Measurements from ENCODE around the gene AFAP1.

Gene AFAP1

GRCh38 chr4:7892212-7893019 is 47.2 kb downstream of the AFAP1 start:
- no peak for DNase-seq
- H3K4me3 Mint-ChIP-seq, result no peak overlapping the region
- no peak for ATAC-seq (replicated peaks)
- no peak overlapping the region for H3K27ac Mint-ChIP-seq
- H3K36me3 Mint-ChIP-seq, result peaks cover 2 to 4% of the 10 kb centered on the region in 2 donors
- H3K27me3 Mint-ChIP-seq, result peaks cover 18 to 20% of the 10 kb centered on the region in 2 donors
- H3K9me3 Mint-ChIP-seq, result peaks cover 7% of the 10 kb centered on the region in 2 donors
- no peaks in the 10 kb centered on the region for H3K4me1 Mint-ChIP-seq

GRCh38 chr4:7890635-7891393 is 48.8 kb downstream of the AFAP1 start:
- peaks cover 7% of the 10 kb centered on the region in 2 donors for H3K9me3 Mint-ChIP-seq
- H3K27me3 Mint-ChIP-seq, result peaks cover 18 to 21% of the 10 kb centered on the region in 2 donors
- no peak for ATAC-seq (replicated peaks)
- no peak for DNase-seq
- no peaks in the 10 kb centered on the region for H3K4me1 Mint-ChIP-seq
- no peak overlapping the region for H3K4me3 Mint-ChIP-seq
- H3K36me3 Mint-ChIP-seq, result peaks cover 2 to 4% of the 10 kb centered on the region in 2 donors
- no peak overlapping the region for H3K27ac Mint-ChIP-seq

GRCh38 chr4:7887436-7887835 is 52.2 kb downstream of the AFAP1 start:
- DNase-seq, result no peak
- H3K4me1 Mint-ChIP-seq, result no peaks in the 10 kb centered on the region
- ATAC-seq (replicated peaks), result no peak

GRCh38 chr4:7886007-7886973 is 53.4 kb downstream of the AFAP1 start:
- no peak overlapping the region for H3K27ac Mint-ChIP-seq
- DNase-seq (no peak), ATAC-seq (replicated peaks) (no peak)
- H3K9me3 Mint-ChIP-seq, result peaks cover 7% of the 10 kb centered on the region in 2 donors
- no peaks in the 10 kb centered on the region for H3K4me1 Mint-ChIP-seq
- H3K4me3 Mint-ChIP-seq, result no peak overlapping the region
- H3K27me3 Mint-ChIP-seq, result peaks cover 18 to 28% of the 10 kb centered on the region in 2 donors
- peaks cover 2 to 4% of the 10 kb centered on the region in 2 donors for H3K36me3 Mint-ChIP-seq

More at GRCh38 chr4:7887436-7887835, 52.2 kb downstream of the AFAP1 start:
- Mint-ChIP-seq H3K9me3 (peaks cover 7% of the 10 kb centered on the region in 2 donors), H3K36me3 (peaks cover 2 to 4% of the 10 kb centered on the region in 2 donors), H3K4me3 (no peak overlapping the region), H3K27me3 (peaks cover 21 to 26% of the 10 kb centered on the region in 2 donors), H3K27ac (no peak overlapping the region)

GRCh38 chr4:7885216-7886006 is 54.2 kb downstream of the AFAP1 start:
- Mint-ChIP-seq H3K27ac (no peak overlapping the region), H3K36me3 (peaks cover 2 to 4% of the 10 kb centered on the region in 2 donors), H3K9me3 (peaks cover 7% of the 10 kb centered on the region in 2 donors), H3K4me1 (no peaks in the 10 kb centered on the region), H3K4me3 (no peak overlapping the region), H3K27me3 (peaks cover 27 to 32% of the 10 kb centered on the region in 2 donors)
- ATAC-seq (replicated peaks), result no peak
- no peak for DNase-seq

- Mint-ChIP-seq H3K27me3 (peaks cover 29 to 34% of the 10 kb centered on the region in 2 donors), H3K9me3 (no peaks in the 10 kb centered on the region), H3K27ac (no peak overlapping the region), H3K36me3 (no peaks in the 10 kb centered on the region), H3K4me3 (no peak overlapping the region), H3K4me1 (no peaks in the 10 kb centered on the region)
- ATAC-seq (replicated peaks), result no peak
- DNase-seq, result no peak
Observed at GRCh38 chr4:7880683-7881082, 59.0 kb downstream of the AFAP1 start.

GRCh38 chr4:7879127-7879526 is 60.5 kb downstream of the AFAP1 start:
- Mint-ChIP-seq H3K27ac (no peak overlapping the region), H3K36me3 (no peaks in the 10 kb centered on the region), H3K27me3 (peaks cover 28 to 36% of the 10 kb centered on the region in 2 donors), H3K9me3 (no peaks in the 10 kb centered on the region), H3K4me1 (no peaks in the 10 kb centered on the region), H3K4me3 (no peak overlapping the region)
- DNase-seq (no peak), ATAC-seq (replicated peaks) (no peak)

- Mint-ChIP-seq H3K4me1 (no peaks in the 10 kb centered on the region), H3K36me3 (no peaks in the 10 kb centered on the region), H3K9me3 (no peaks in the 10 kb centered on the region), H3K27ac (no peak overlapping the region), H3K4me3 (no peak overlapping the region), H3K27me3 (peaks cover 32 to 42% of the 10 kb centered on the region in 2 donors)
- DNase-seq, result no peak
- ATAC-seq (replicated peaks), result no peak
Observed at GRCh38 chr4:7878323-7878722, 61.3 kb downstream of the AFAP1 start.

- ATAC-seq (replicated peaks), result no peak
- Mint-ChIP-seq H3K4me3 (no peak overlapping the region), H3K27ac (no peak overlapping the region), H3K9me3 (no peaks in the 10 kb centered on the region), H3K36me3 (no peaks in the 10 kb centered on the region), H3K27me3 (peaks cover 32 to 42% of the 10 kb centered on the region in 2 donors), H3K4me1 (no peaks in the 10 kb centered on the region)
- DNase-seq, result no peak
Observed at GRCh38 chr4:7877176-7877575, 62.5 kb downstream of the AFAP1 start.

GRCh38 chr4:7876201-7876875 is 63.3 kb downstream of the AFAP1 start:
- Mint-ChIP-seq H3K36me3 (no peaks in the 10 kb centered on the region), H3K4me3 (no peak overlapping the region)

GRCh38 chr4:7874838-7875237 is 64.8 kb downstream of the AFAP1 start:
- Mint-ChIP-seq H3K27me3 (peaks cover 21 to 42% of the 10 kb centered on the region in 2 donors), H3K36me3 (no peaks in the 10 kb centered on the region), H3K4me3 (no peak overlapping the region), H3K27ac (no peak overlapping the region), H3K9me3 (peaks cover 0 to 4% of the 10 kb centered on the region in 2 donors), H3K4me1 (no peaks in the 10 kb centered on the region)
- ATAC-seq (replicated peaks) (no peak), DNase-seq (no peak)

More at GRCh38 chr4:7876201-7876875, 63.3 kb downstream of the AFAP1 start:
- no peaks in the 10 kb centered on the region for H3K4me1 Mint-ChIP-seq
- ATAC-seq (replicated peaks), result no peak
- H3K27ac Mint-ChIP-seq, result no peak overlapping the region
- H3K27me3 Mint-ChIP-seq, result peaks cover 30 to 45% of the 10 kb centered on the region in 2 donors
- H3K9me3 Mint-ChIP-seq, result peaks cover 0 to 3% of the 10 kb centered on the region in 2 donors
- DNase-seq, result no peak

GRCh38 chr4:7873881-7874280 is 65.8 kb downstream of the AFAP1 start:
- ATAC-seq (replicated peaks) (no peak), DNase-seq (no peak)
- H3K27me3 Mint-ChIP-seq, result peaks cover 16 to 33% of the 10 kb centered on the region in 2 donors
- no peak overlapping the region for H3K27ac Mint-ChIP-seq
- no peaks in the 10 kb centered on the region for H3K36me3 Mint-ChIP-seq
- no peaks in the 10 kb centered on the region for H3K4me1 Mint-ChIP-seq
- H3K4me3 Mint-ChIP-seq, result no peak overlapping the region
- H3K9me3 Mint-ChIP-seq, result peaks cover 4 to 10% of the 10 kb centered on the region in 2 donors

- H3K4me3 Mint-ChIP-seq, result no peak overlapping the region
- DNase-seq (no peak), ATAC-seq (replicated peaks) (no peak)
- H3K27me3 Mint-ChIP-seq, result peaks cover 16 to 33% of the 10 kb centered on the region in 2 donors
- H3K9me3 Mint-ChIP-seq, result peaks cover 6 to 15% of the 10 kb centered on the region in 2 donors
- no peak overlapping the region for H3K27ac Mint-ChIP-seq
- no peaks in the 10 kb centered on the region for H3K4me1 Mint-ChIP-seq
- no peaks in the 10 kb centered on the region for H3K36me3 Mint-ChIP-seq
Observed at GRCh38 chr4:7872264-7872771, 67.3 kb downstream of the AFAP1 start.

Measured in stimulated activated naive B cell treated with anti-CD40 and anti-IgM and Interleukin-4, amounts not matched to agents 10 μg/mL and 1 μg/mL and 100 μg/mL, for 72 hours (primary cell).